Astrocyte of the spinal cord (primary cell): ENCODE results near the gene LRRIQ3.
"Not testable (repeated sequence)": the region's sequence is repeated elsewhere in the genome, so short reads cannot be mapped to it uniquely, and the experiment has no call there.

Experiments used
- DNase-seq: peaks from one replicate; pipeline ENCODE4 v3.0.0; 2011; ENCODE audit warnings: low read depth, low spot score
- H3K4me3 ChIP-seq: 2 replicates; pipeline ENCODE4 v1.5.1; 2011; ENCODE audit warnings: low read depth, mild to moderate bottlenecking, low read length, moderate library complexity
- CTCF ChIP-seq: IDR thresholded peaks from 2 replicates; pipeline ENCODE4 v1.5.1; 2012; ENCODE audit warnings: low read depth, mild to moderate bottlenecking, low read length, inconsistent platforms
- in situ Hi-C: cut with HindIII; loops from 2 replicates; pipeline ENCODE4 v1.10.0; 2017; ENCODE audit warnings: low sequenced_read_pairs

LRRIQ3 gene

GRCh38 chr1:74195339-74195738 lies 2.6 kb downstream of the LRRIQ3 start:
- in situ Hi-C loops, result no loop called here
- DNase-seq, result no peak

GRCh38 chr1:74193908-74194307 lies 4.1 kb downstream of the LRRIQ3 start:
- H3K4me3 ChIP-seq, result no peak overlapping the region
- peak; percentile 49 for DNase-seq
- no peak for TF ChIP-seq CTCF
- in situ Hi-C loops, result no loop called here

More at GRCh38 chr1:74195339-74195738, 2.6 kb downstream of the LRRIQ3 start:
- TF ChIP-seq CTCF, result no peak
- no peak overlapping the region for H3K4me3 ChIP-seq

- TF ChIP-seq CTCF, result no peak
- in situ Hi-C loops, result no loop called here
- no peak overlapping the region for H3K4me3 ChIP-seq
- peak; percentile 5 for DNase-seq
Measured at GRCh38 chr1:74180490-74180889, 17.5 kb downstream of the LRRIQ3 start.

- in situ Hi-C loops, H3K4me3 ChIP-seq, DNase-seq: not testable (repeated sequence)
Measured at GRCh38 chr1:74174423-74174822, 23.6 kb downstream of the LRRIQ3 start.

- DNase-seq, result no peak
- no peak for TF ChIP-seq CTCF
- H3K4me3 ChIP-seq, result no peak overlapping the region
- in situ Hi-C loops, result no loop called here
Measured at GRCh38 chr1:74162333-74162732, 35.6 kb downstream of the LRRIQ3 start.

GRCh38 chr1:74161497-74161896 lies 36.5 kb downstream of the LRRIQ3 start:
- no peak for TF ChIP-seq CTCF
- H3K4me3 ChIP-seq, result no peak overlapping the region
- DNase-seq, result peak; percentile 43
- in situ Hi-C loops, result no loop called here

- in situ Hi-C loops, result no loop called here
- no peak for DNase-seq
- H3K4me3 ChIP-seq, result no peak overlapping the region
- TF ChIP-seq CTCF, result no peak
Measured at GRCh38 chr1:74160046-74160445, 37.9 kb downstream of the LRRIQ3 start.
